Suprapubic skin (tissue), 4 donors: ENCODE results near the gene SORCS2. TPM values are rescaled to one million over a fixed set of nuclear protein-coding genes. Genes with fewer than 3 reads are reported as not detected.

Experiments used
- DNase-seq, 2 donors: peaks; one replicate each; pipeline ENCODE4 v3.0.0-alpha.2; 2019; ENCODE audit warnings: low spot score in 2 of 2
- H3K27ac ChIP-seq: fragments of 200-600 bp; sonication (generic); one replicate; pipeline ENCODE4 v1.5.1; 2019
- H3K27me3 ChIP-seq: fragments of 200-600 bp; sonication (generic); one replicate; pipeline ENCODE4 v1.5.1; 2019
- H3K36me3 ChIP-seq: fragments of 200-600 bp; sonication (generic); one replicate; pipeline ENCODE4 v1.5.1; 2019
- H3K4me1 ChIP-seq: fragments of 200-600 bp; sonication (generic); one replicate; pipeline ENCODE4 v1.5.1; 2019
- H3K4me3 ChIP-seq: fragments of 200-600 bp; sonication (generic); one replicate; pipeline ENCODE4 v1.5.1; 2019; ENCODE audit warnings: mild to moderate bottlenecking
- H3K9me3 ChIP-seq: fragments of 200-600 bp; sonication (generic); one replicate; pipeline ENCODE4 v1.5.1; 2019
- CTCF ChIP-seq, 2 donors: fragments of 200-600 bp in 1 of 2; fragments of 450-650 bp in 1 of 2; sonication (generic) in 1 of 2; IDR thresholded peaks; one replicate each; pipeline ENCODE4 v1.5.1; 2016 to 2019; ENCODE audit warnings: antibody characterized with exemption in 2 of 2, mild to moderate bottlenecking in 1 of 2, moderate library complexity in 1 of 2
- EP300 ChIP-seq: sonication (generic); formaldehyde crosslinking; IDR thresholded peaks from one replicate; pipeline ENCODE4 v1.6.1; 2017; ENCODE audit warnings: antibody characterized with exemption
- POLR2A ChIP-seq, 2 donors: fragments of 450-650 bp; IDR thresholded peaks; one replicate each; pipeline ENCODE4 v1.6.1; 2017; ENCODE audit warnings: antibody characterized with exemption in 2 of 2, mild to moderate bottlenecking in 2 of 2, moderate library complexity in 2 of 2
- POLR2AphosphoS5 ChIP-seq, 3 donors: sonication (generic); formaldehyde crosslinking; IDR thresholded peaks; one replicate each; pipeline ENCODE4 v1.6.1; 2017; ENCODE audit warnings: antibody characterized with exemption in 3 of 3
- whole genome bisulfite sequencing: methylation state at CpG from one replicate; pipeline ENCODE4 v1.1.5; 2018; 5-methylcytosine and 5-hydroxymethylcytosine counted together
- total RNA-seq, 4 donors: library from RNA; depleted of rRNA; stranded (reverse); fragments of >200 nt; gene quantifications; one replicate each; pipeline ENCODE4 v1.1.0, GENCODE V29; 2016

Gene SORCS2
- total RNA-seq, 4 donors from 2014 or later: 0.94 to 4.6 (median 1.3) TPM

- TF ChIP-seq POLR2AphosphoS5 (IDR thresholded peaks at IDR 0.05): no peak
- TF ChIP-seq EP300: no peak
- TF ChIP-seq CTCF (IDR thresholded peaks at IDR 0.05): no peak
- TF ChIP-seq POLR2A (IDR thresholded peaks at IDR 0.05): no peak
- no peak overlapping the region for H3K4me3 ChIP-seq
- H3K9me3 ChIP-seq: no peaks in the 10 kb centered on the region
- no peaks in the 10 kb centered on the region for H3K4me1 ChIP-seq
- DNase-seq: no peak
- H3K36me3 ChIP-seq: no peaks in the 10 kb centered on the region
- 84% methylated on average over 6 of the region's 6 CpGs for WGBS
- H3K27ac ChIP-seq: no peak overlapping the region
- peaks cover 9% of the 10 kb centered on the region for H3K27me3 ChIP-seq
Measured at GRCh38 chr4:7675136-7675535, 482.8 kb downstream of the SORCS2 start.

GRCh38 chr4:7675612-7676320 lies 483.4 kb downstream of the SORCS2 start:
- Histone ChIP-seq H3K9me3 (no peaks in the 10 kb centered on the region), H3K36me3 (no peaks in the 10 kb centered on the region), H3K4me3 (no peak overlapping the region), H3K27me3 (peaks cover 10% of the 10 kb centered on the region), H3K27ac (no peak overlapping the region), H3K4me1 (no peaks in the 10 kb centered on the region)
- DNase-seq: no peak
- WGBS: 91% methylated on average over 22 of the region's 28 CpGs
- TF ChIP-seq POLR2A (IDR thresholded peaks at IDR 0.05) (no peak), POLR2AphosphoS5 (IDR thresholded peaks at IDR 0.05) (no peak), CTCF (IDR thresholded peaks at IDR 0.05) (no peak), EP300 (no peak)

GRCh38 chr4:7676398-7676922 lies 484.1 kb downstream of the SORCS2 start:
- no peak for DNase-seq
- Histone ChIP-seq H3K27me3 (peaks cover 10% of the 10 kb centered on the region), H3K4me3 (no peak overlapping the region), H3K27ac (no peak overlapping the region), H3K36me3 (no peaks in the 10 kb centered on the region), H3K9me3 (no peaks in the 10 kb centered on the region), H3K4me1 (no peaks in the 10 kb centered on the region)
- WGBS: 42% methylated on average over 4 of the region's 4 CpGs
- TF ChIP-seq POLR2A (IDR thresholded peaks at IDR 0.05) (no peak), EP300 (no peak), POLR2AphosphoS5 (IDR thresholded peaks at IDR 0.05) (no peak), CTCF (IDR thresholded peaks at IDR 0.05) (no peak)

- H3K9me3 ChIP-seq: no peaks in the 10 kb centered on the region
- H3K4me1 ChIP-seq: no peaks in the 10 kb centered on the region
- 91% methylated on average over 11 of the region's 15 CpGs for WGBS
- H3K4me3 ChIP-seq: no peak overlapping the region
- TF ChIP-seq POLR2A (IDR thresholded peaks at IDR 0.05): no peak
- no peak for TF ChIP-seq POLR2AphosphoS5 (IDR thresholded peaks at IDR 0.05)
- no peak for TF ChIP-seq EP300
- no peak for TF ChIP-seq CTCF (IDR thresholded peaks at IDR 0.05)
- no peaks in the 10 kb centered on the region for H3K36me3 ChIP-seq
- H3K27ac ChIP-seq: no peak overlapping the region
- no peak for DNase-seq
- peaks cover 10% of the 10 kb centered on the region for H3K27me3 ChIP-seq
Measured at GRCh38 chr4:7677086-7677485, 484.7 kb downstream of the SORCS2 start.

GRCh38 chr4:7677799-7678301 lies 485.5 kb downstream of the SORCS2 start:
- Histone ChIP-seq H3K36me3 (no peaks in the 10 kb centered on the region), H3K27me3 (peaks cover 10% of the 10 kb centered on the region), H3K9me3 (no peaks in the 10 kb centered on the region), H3K4me1 (no peaks in the 10 kb centered on the region), H3K27ac (no peak overlapping the region), H3K4me3 (no peak overlapping the region)
- no peak for DNase-seq
- no peak for TF ChIP-seq EP300
- no peak for TF ChIP-seq POLR2A (IDR thresholded peaks at IDR 0.05)
- no peak for TF ChIP-seq CTCF (IDR thresholded peaks at IDR 0.05)
- TF ChIP-seq POLR2AphosphoS5 (IDR thresholded peaks at IDR 0.05): no peak
- 36% methylated on average over 9 of the region's 11 CpGs for WGBS
